Measurements from ENCODE around the gene DEPDC7. TPM values are rescaled to one million over a fixed set of nuclear protein-coding genes. Genes with fewer than 3 reads are reported as not detected.
"Not testable (repeated sequence)": the region's sequence is repeated elsewhere in the genome, so short reads cannot be mapped to it uniquely, and the experiment has no call there.

DEPDC7 gene
- total and polyA plus RNA-seq, 2 of the 4 experiments (the other 2 are of a cell fraction): 7.4 to 9.7 TPM

GRCh38 chr11:32972233-32972632 is 43.4 kb upstream of the DEPDC7 start:
- CTCF ChIA-PET: not testable (repeated sequence)

More at GRCh38 chr11:32972233-32972632, 43.4 kb upstream of the DEPDC7 start:
- H3K27ac ChIP-seq (ENCODE audit: insufficient read depth, low read length); H4K8ac ChIP-seq (ENCODE audit: low read depth in 2 of 2, low read length in 2 of 2); H3K9me3 ChIP-seq (ENCODE audit: control insufficient read depth, insufficient read depth, low read length); BruUV-seq (replicated peaks); ATAC-seq (ENCODE audit: low read depth); H2AK9ac ChIP-seq (replicated peaks; ENCODE audit: low read depth, low read length, poor library complexity); H4K91ac ChIP-seq (ENCODE audit: insufficient read depth, low read depth, low read length); H3K9ac ChIP-seq (ENCODE audit: low read depth, low read length); dilution Hi-C loops (cut with HindIII; ENCODE audit: low sequenced_read_pairs, unreplicated experiment); H2AFZ ChIP-seq (replicated peaks; ENCODE audit: low read length, poor library complexity); H2BK120ac ChIP-seq (ENCODE audit: low read depth, low read length); H3K4me2 ChIP-seq (ENCODE audit: low read depth, low read length); H2AK5ac ChIP-seq (ENCODE audit: low read depth, low read length); H2BK5ac ChIP-seq (ENCODE audit: low read depth, low read length, poor library complexity, severe bottlenecking); H4K5ac ChIP-seq (ENCODE audit: low read depth, low read length); H3K4me3 ChIP-seq (ENCODE audit: insufficient read depth, low read depth, low read length); POLR2A ChIA-PET (ENCODE audit: unreplicated experiment); H3K14ac ChIP-seq (replicated peaks; ENCODE audit: low read depth, low read length); H2BK15ac ChIP-seq (ENCODE audit: low read depth, low read length); H3K18ac ChIP-seq (ENCODE audit: low read depth, low read length); in situ Hi-C loops (cut with MboI; ENCODE audit: low sequenced_read_pairs); H3K79me1 ChIP-seq (ENCODE audit: low read depth in 1 of 2, low read length in 2 of 2); intact Hi-C loops (cut with micrococcal nuclease); DNase-seq; H3K56ac ChIP-seq (ENCODE audit: extremely low read depth, insufficient read depth, low read length); H2BK20ac ChIP-seq (ENCODE audit: low read depth, low read length); H3K4me1 ChIP-seq (ENCODE audit: control insufficient read depth, insufficient read depth, low read length); H3K4ac ChIP-seq (ENCODE audit: low read depth, low read length); H4K20me1 ChIP-seq (ENCODE audit: insufficient read depth, low read length); H3K23ac ChIP-seq (ENCODE audit: low read depth, low read length); H3K27me3 ChIP-seq (ENCODE audit: control insufficient read depth, insufficient read depth, low read length); H3K9me1 ChIP-seq (ENCODE audit: insufficient read depth, low read length): not testable (repeated sequence)
- no CpG with 5 or more reads among the region's 3 CpGs for WGBS, 2 experiments (ENCODE audit: extremely low coverage in 2 of 2, insufficient read length in 1 of 2)
- peaks cover 14% of the 10 kb centered on the region for H3K36me3 ChIP-seq (ENCODE audit: control insufficient read depth, insufficient read depth, low read length)

Data from IMR-90 (cell line).